Uterus (tissue), 4 donors: ENCODE results near the gene BEND6. TPM values are rescaled to one million over a fixed set of nuclear protein-coding genes. Genes with fewer than 3 reads are reported as not detected.

Experiments used
- DNase-seq, 2 donors: peaks; one replicate each; pipeline ENCODE4 v3.0.0-alpha.2; 2019 to 2020
- H3K27ac ChIP-seq, 2 donors: fragments of 200-600 bp; sonication (generic); 1 replicate in 1 of 2; 2 replicates in 1 of 2; pipeline ENCODE4 v1.5.1; 2016 to 2018
- H3K27me3 ChIP-seq, 2 donors: fragments of 200-600 bp; sonication (generic); one replicate each; pipeline ENCODE4 v1.5.1; 2018 to 2019; ENCODE audit warnings: control low read depth in 1 of 2
- H3K36me3 ChIP-seq, 2 donors: fragments of 200-600 bp; sonication (generic); one replicate each; pipeline ENCODE4 v1.5.1; 2019; ENCODE audit warnings: control low read depth in 1 of 2
- H3K4me1 ChIP-seq, 2 donors: fragments of 200-600 bp; sonication (generic); one replicate each; pipeline ENCODE4 v1.5.1; 2018 to 2019; ENCODE audit warnings: control low read depth in 1 of 2
- H3K4me3 ChIP-seq, 2 donors: fragments of 200-600 bp; sonication (generic); 1 replicate in 1 of 2; 2 replicates in 1 of 2; pipeline ENCODE4 v1.5.1; 2018 to 2019; ENCODE audit warnings: mild to moderate bottlenecking in 1 of 2
- H3K9me3 ChIP-seq, 2 donors: fragments of 200-600 bp; sonication (generic); one replicate each; pipeline ENCODE4 v1.5.1; 2019; ENCODE audit warnings: control low read depth in 1 of 2
- POLR2A ChIP-seq, 2 donors: fragments of 450-650 bp; IDR thresholded peaks; one replicate each; pipeline ENCODE4 v1.6.1; 2016; ENCODE audit warnings: antibody characterized with exemption in 2 of 2, mild to moderate bottlenecking in 1 of 2, moderate library complexity in 1 of 2
- intact Hi-C: fragments of 100-400 bp; cut with DNase I; formaldehyde crosslinking; loops from one replicate; pipeline ENCODE4 v1.15.1; 2023; ENCODE audit warnings: low total_unique reads
- total RNA-seq, 4 donors: library from RNA; depleted of rRNA in 3 of 4; stranded (reverse); fragments of >200 nt in 3 of 4; gene quantifications; one replicate each; pipeline versions ENCODE4 v1.1.0 to v1.2.4, GENCODE V29; 2014 to 2023
- TF ChIP-seq, protein P1 (sequence below), 4 experiments: fragments of 200-600 bp in 2 of 4; fragments of 450-650 bp in 2 of 4; sonication (generic) in 2 of 4; IDR thresholded peaks; one replicate each; pipeline ENCODE4 v1.5.1; 2016 to 2019; ENCODE audit warnings: antibody characterized with exemption in 4 of 4, mild to moderate bottlenecking in 2 of 4, moderate library complexity in 1 of 4
- donor health status: DM: yes; HTN: yes; CAD: no.

BEND6 gene
- total RNA-seq, 4 donors from 2014 or later, result 3.8 to 10.2 (median 4.5) TPM

DNA sequence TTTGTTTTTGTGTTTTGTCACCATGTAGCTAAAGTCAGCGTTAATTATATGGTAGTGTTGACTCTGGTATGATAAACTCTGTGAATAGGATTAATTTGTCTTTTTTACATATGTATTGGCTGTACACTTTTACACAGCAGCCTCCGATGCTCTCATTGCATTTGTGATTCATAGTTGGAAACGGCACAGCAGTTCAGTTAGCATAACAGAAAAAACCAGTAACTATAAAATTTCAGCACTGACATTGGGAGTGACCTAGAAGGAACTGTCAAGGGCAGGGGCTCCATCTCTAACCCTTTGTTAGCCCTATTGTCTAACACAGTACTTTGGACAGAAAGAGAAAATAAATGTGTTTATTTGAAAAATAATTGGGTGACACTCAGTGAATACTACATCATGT, 5.6 kb upstream of the BEND6 start:
- peaks cover 0 to 4% of the 10 kb centered on the region in 2 donors for H3K4me1 ChIP-seq
- no peak for DNase-seq
- intact Hi-C loops, result no loop called here
- H3K27ac ChIP-seq, result no peak overlapping the region
- H3K4me3 ChIP-seq, result no peak overlapping the region
- H3K9me3 ChIP-seq, result no peaks in the 10 kb centered on the region
- H3K27me3 ChIP-seq, result no peaks in the 10 kb centered on the region
- no peaks in the 10 kb centered on the region for H3K36me3 ChIP-seq
- TF ChIP-seq, protein P1, sequence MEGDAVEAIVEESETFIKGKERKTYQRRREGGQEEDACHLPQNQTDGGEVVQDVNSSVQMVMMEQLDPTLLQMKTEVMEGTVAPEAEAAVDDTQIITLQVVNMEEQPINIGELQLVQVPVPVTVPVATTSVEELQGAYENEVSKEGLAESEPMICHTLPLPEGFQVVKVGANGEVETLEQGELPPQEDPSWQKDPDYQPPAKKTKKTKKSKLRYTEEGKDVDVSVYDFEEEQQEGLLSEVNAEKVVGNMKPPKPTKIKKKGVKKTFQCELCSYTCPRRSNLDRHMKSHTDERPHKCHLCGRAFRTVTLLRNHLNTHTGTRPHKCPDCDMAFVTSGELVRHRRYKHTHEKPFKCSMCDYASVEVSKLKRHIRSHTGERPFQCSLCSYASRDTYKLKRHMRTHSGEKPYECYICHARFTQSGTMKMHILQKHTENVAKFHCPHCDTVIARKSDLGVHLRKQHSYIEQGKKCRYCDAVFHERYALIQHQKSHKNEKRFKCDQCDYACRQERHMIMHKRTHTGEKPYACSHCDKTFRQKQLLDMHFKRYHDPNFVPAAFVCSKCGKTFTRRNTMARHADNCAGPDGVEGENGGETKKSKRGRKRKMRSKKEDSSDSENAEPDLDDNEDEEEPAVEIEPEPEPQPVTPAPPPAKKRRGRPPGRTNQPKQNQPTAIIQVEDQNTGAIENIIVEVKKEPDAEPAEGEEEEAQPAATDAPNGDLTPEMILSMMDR (IDR thresholded peaks at IDR 0.05), result no peak
- no peak for TF ChIP-seq POLR2A (IDR thresholded peaks at IDR 0.05)

DNA sequence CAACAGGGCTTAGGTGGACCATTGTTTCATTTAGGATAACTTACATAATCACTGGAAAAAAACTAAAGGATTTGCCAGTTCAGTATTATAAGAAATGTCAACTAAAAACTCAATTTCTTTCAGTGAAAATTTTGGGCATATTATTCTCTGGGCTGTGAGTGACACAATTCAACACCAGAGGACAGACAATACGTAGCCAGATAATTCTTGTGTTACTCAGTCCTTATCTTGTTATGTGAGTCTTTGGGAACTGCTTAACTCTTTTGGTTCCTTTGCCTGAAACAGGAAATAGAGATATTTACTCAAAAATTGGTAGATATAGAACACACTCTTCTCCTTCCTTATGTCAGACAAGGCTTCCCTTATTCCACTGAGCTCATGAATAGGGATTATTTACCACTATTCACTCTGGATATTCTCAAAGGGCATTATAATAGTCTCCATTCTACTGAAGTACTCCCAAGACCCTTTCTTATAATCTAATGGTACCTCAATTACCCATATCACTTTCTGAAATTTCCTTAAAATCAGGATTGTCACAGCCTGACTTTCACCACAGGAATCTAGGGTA, 4.9 kb upstream of the BEND6 start:
- no peaks in the 10 kb centered on the region for H3K27me3 ChIP-seq
- no peak overlapping the region for H3K4me3 ChIP-seq
- no peak overlapping the region for H3K27ac ChIP-seq
- intact Hi-C loops, result no loop called here
- no peaks in the 10 kb centered on the region for H3K9me3 ChIP-seq
- H3K36me3 ChIP-seq, result no peaks in the 10 kb centered on the region
- TF ChIP-seq POLR2A (IDR thresholded peaks at IDR 0.05), result no peak
- TF ChIP-seq, protein P1 (IDR thresholded peaks at IDR 0.05), result no peak
- no peak for DNase-seq
- peaks cover 0 to 4% of the 10 kb centered on the region in 2 donors for H3K4me1 ChIP-seq

DNA sequence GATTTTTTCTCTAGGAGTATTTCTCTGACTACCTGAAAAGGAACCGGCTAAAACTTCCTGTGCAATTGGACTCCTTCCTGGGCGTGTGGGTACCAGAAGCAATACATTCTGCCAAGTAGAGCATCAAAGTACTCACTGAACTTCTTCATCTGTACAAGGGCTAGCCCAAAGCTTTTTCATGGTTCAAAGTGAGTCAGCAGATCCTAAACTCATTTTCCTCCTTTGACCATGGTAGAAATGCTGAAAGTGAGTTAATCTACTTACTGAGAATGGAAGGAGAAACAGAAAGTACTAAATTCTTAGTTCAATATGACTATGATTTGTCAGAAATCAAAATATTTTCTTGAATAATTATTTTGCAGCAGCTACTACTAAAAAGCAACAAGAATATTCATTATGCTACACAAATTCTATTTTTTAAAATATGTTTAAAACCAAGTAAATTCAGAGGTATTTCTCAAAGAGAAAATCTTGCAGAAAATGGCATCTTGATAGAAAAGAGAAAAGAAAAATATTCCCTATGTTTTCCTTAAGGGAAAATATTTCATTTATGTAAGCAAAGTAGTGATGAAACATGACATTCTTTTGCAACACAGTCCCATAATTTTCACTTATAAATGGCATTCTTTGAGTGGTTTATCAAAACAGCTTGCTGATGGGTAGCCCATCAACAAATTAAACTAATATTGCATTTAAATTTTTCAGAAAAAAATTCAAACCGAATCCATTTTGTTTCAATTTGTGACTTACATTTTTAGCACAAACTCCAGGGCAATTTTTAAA, 3.7 kb upstream of the BEND6 start:
- intact Hi-C loops, result no loop called here
- H3K9me3 ChIP-seq, result no peaks in the 10 kb centered on the region
- no peak overlapping the region for H3K4me3 ChIP-seq
- no peaks in the 10 kb centered on the region for H3K27me3 ChIP-seq
- peaks cover 0 to 4% of the 10 kb centered on the region in 2 donors for H3K4me1 ChIP-seq
- no peaks in the 10 kb centered on the region for H3K36me3 ChIP-seq
- TF ChIP-seq, protein P1 (IDR thresholded peaks at IDR 0.05), result no peak
- no peak for TF ChIP-seq POLR2A (IDR thresholded peaks at IDR 0.05)
- no peak overlapping the region for H3K27ac ChIP-seq
- DNase-seq, result no peak

DNA sequence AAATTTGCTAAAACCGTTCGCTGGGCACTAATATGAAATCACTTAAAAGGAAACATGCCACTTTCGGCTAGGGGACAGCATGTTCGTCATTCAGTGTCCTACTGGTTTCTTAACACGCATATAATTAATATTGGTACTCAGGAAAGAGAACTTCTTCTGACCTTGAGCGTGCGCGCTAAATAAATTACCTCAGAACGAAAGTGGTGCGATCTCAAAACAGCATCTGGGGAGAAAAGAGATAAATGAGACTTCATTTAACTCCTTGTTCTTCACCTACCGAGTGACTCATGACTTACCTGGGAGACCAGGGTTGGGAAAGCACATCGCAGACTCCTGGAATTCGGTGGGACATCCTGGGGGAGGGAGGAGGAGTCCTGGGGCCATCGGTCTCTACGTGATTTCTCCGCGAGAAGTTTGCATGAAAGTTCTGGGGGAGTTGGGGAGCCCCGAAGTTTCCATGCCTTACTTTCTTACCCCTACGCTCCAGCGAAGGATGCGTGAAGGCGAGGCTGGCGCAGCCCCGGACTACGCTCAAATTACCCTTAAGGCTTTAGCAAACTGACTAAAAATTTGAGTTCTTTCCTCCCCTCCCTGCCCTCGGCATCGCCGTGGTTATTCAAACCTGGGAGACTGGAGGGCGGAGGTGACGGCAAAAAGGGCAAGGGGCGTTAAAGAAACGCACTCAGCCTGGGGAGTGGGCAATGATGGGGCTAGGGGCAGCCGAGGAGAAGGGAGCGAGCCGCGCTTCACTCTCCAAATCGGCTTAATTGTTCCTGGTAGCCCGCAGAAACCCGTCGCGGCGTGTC, 1.1 kb upstream of the BEND6 start:
- no peak for TF ChIP-seq POLR2A (IDR thresholded peaks at IDR 0.05)
- TF ChIP-seq, protein P1 (IDR thresholded peaks at IDR 0.05), result no peak
- H3K4me1 ChIP-seq, result peaks cover 0 to 4% of the 10 kb centered on the region in 2 donors
- intact Hi-C loops, result no loop called here
- H3K27me3 ChIP-seq, result no peaks in the 10 kb centered on the region
- H3K36me3 ChIP-seq, result no peaks in the 10 kb centered on the region
- H3K4me3 ChIP-seq, result peak overlapping the region; percentile 46 to 52
- peak overlapping the region; percentile 67 to 70 for H3K27ac ChIP-seq
- H3K9me3 ChIP-seq, result no peaks in the 10 kb centered on the region
- peak in 1 of 2 donors; percentile 17 for DNase-seq
